Measurements from ENCODE around the gene LMOD1. TPM values are rescaled to one million over a fixed set of nuclear protein-coding genes. Genes with fewer than 3 reads are reported as not detected.

Gene LMOD1
- total and polyA plus RNA-seq, 2 of the 8 experiments (the other 6 are each of a cell fraction or from before 2014, with no cell fraction given) = 0.77 to 1.4 TPM

DNA sequence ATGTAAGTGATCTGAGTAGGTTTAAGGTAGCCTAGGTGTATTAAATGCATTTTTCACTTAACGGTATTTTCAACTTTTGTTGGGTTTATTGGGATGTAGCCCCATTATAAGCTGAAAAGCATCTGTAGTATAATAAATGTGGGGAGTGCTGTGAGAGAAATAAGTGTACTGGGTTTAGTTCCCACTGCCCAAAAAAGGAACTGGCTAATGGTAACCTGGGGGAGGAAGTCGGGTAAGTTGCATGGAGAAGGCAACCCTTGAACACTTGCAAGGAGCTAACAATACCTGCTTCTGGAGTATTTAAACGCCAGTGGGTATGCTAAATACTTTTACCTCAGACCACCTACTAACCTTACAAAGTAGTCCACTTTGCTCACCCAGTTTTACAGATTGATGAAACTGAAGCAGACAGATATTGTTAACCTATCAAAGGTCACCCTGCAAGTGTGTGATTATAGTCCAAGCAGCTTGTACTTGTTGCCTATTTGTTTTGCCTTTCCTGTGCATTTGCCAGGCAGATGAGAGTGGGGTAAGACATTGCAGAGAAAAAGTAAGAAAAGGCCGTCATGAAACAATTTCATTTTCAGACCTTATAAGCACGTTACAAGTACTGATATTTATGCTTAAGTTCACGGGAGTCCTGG, 65.3 kb downstream of the LMOD1 start:
- H3K56ac ChIP-seq (replicated peaks; ENCODE audit: insufficient read length, low read depth, low read length) = no peak overlapping the region
- H3K4me3 ChIP-seq (ENCODE audit: extremely low read depth in 1 of 4, insufficient read depth in 2 of 4, low read depth in 3 of 4, low read length in 4 of 4) = no peak overlapping the region
- no peaks in the 10 kb centered on the region for H3K27me3 ChIP-seq (replicated peaks in 1 of 4; ENCODE audit: control insufficient read depth in 3 of 4, extremely low read depth in 1 of 4, insufficient read depth in 3 of 4, low read length in 3 of 4)
- H2AFZ ChIP-seq (ENCODE audit: low read length) = no peak overlapping the region
- no peak overlapping the region for H4K5ac ChIP-seq (ENCODE audit: insufficient read length, low read depth, low read length)
- H3K79me2 ChIP-seq (ENCODE audit: control insufficient read depth in 1 of 2, insufficient read depth in 2 of 2, low read length in 2 of 2) = no peaks in the 10 kb centered on the region
- H3K9ac ChIP-seq (replicated peaks in 1 of 4; ENCODE audit: extremely low read depth in 1 of 4, low read depth in 3 of 4, low read length in 3 of 4) = no peak overlapping the region
- ChIA-PET CTCF (ENCODE audit: partially characterized antibody) (interaction anchor here (0.6 to 12.3 kb wide), 17 partner anchors 12 to 367 kb away, joined by 3 to 244 read pairs (median 4); partner anchors contain the start of genes LMOD1 and SHISA4), POLR2A (ENCODE audit: partially characterized antibody) (interaction anchor here (0.6 to 8.1 kb wide), 28 partner anchors 9 to 420 kb away, joined by 3 to 117 read pairs (median 4); partner anchors contain the start of genes LMOD1, RNPEP and SHISA4)
- H3K18ac ChIP-seq (ENCODE audit: extremely low read depth, low read length) = no peak overlapping the region
- no peak overlapping the region for H3K23ac ChIP-seq (ENCODE audit: insufficient read length)
- H4K8ac ChIP-seq (ENCODE audit: extremely low read depth, insufficient read depth, low read length) = no peak overlapping the region
- no peak overlapping the region; the same call in 1 of the 2 replicates for H2BK5ac ChIP-seq (ENCODE audit: low read depth, low read length)
- H4K91ac ChIP-seq (replicated peaks; ENCODE audit: insufficient read length, low read length) = no peak overlapping the region
- peaks cover 0 to 5% (median 2%) of the 10 kb centered on the region in 4 experiments; a peak in 4 of 8 replicates for H3K36me3 ChIP-seq (ENCODE audit: control insufficient read depth in 2 of 4, insufficient read depth in 4 of 4, low read length in 3 of 4)
- no peak overlapping the region for H3K27ac ChIP-seq (ENCODE audit: low read depth, low read length)
- peaks cover 0 to 2% of the 10 kb centered on the region in 2 experiments for H4K20me1 ChIP-seq (replicated peaks in 1 of 2; ENCODE audit: control insufficient read depth in 1 of 2, insufficient read depth in 2 of 2, low read length in 2 of 2)
- FAIRE-seq (no peak), DNase-seq (ENCODE audit: low read depth in 1 of 2, low spot score in 2 of 2) (no peak)
- TF ChIP-seq HDAC6 (IDR thresholded peaks at IDR 0.05; ENCODE audit: low read depth, low read length) (no peak), TCF12 (IDR thresholded peaks at IDR 0.05; ENCODE audit: low read depth, low read length) (no peak), EP300 (IDR thresholded peaks at IDR 0.05; ENCODE audit: borderline replicate concordance in 1 of 2, low read depth in 2 of 2, low read length in 2 of 2) (no peak), CTBP2 (IDR thresholded peaks at IDR 0.05; ENCODE audit: borderline replicate concordance, insufficient read depth, insufficient read length, low read length) (no peak), BACH1 (IDR thresholded peaks at IDR 0.05; ENCODE audit: low read length) (no peak), ASH2L (IDR thresholded peaks at IDR 0.05; ENCODE audit: low read length) (no peak), PHF8 (conservative IDR thresholded peaks at IDR 0.05; ENCODE audit: low read depth, low read length) (no peak), RAD21 (IDR thresholded peaks at IDR 0.05 in 1 of 2, conservative IDR thresholded peaks at IDR 0.05 in 1 of 2; ENCODE audit: low read depth in 2 of 2, low read length in 2 of 2) (no peak), JUND (IDR thresholded peaks at IDR 0.05; ENCODE audit: low read length) (no peak), KDM1A (IDR thresholded peaks at IDR 0.05; ENCODE audit: borderline replicate concordance, low read length) (no peak)
- TF ChIP-seq, protein P1, sequence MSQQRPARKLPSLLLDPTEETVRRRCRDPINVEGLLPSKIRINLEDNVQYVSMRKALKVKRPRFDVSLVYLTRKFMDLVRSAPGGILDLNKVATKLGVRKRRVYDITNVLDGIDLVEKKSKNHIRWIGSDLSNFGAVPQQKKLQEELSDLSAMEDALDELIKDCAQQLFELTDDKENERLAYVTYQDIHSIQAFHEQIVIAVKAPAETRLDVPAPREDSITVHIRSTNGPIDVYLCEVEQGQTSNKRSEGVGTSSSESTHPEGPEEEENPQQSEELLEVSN (IDR thresholded peaks at IDR 0.05) = no peak
- no peak overlapping the region for H3K14ac ChIP-seq (ENCODE audit: insufficient read length)
- H3K4me2 ChIP-seq (ENCODE audit: insufficient read depth in 1 of 2, low read depth in 2 of 2, low read length in 2 of 2) = no peak overlapping the region
- no peaks in the 10 kb centered on the region for H3K9me3 ChIP-seq (ENCODE audit: insufficient read depth in 2 of 2, low read depth in 1 of 2, low read length in 1 of 2)
- no peaks in the 10 kb centered on the region for H3K23me2 ChIP-seq (ENCODE audit: low read depth, low read length)
- 85% methylated on average over 6 of the region's 6 CpGs; no CpG with 5 or more reads in 1 of the 2 experiments for WGBS, 2 experiments (ENCODE audit: extremely low coverage in 1 of 2, insufficient coverage in 1 of 2, insufficient read length in 1 of 2, insufficient replicate concordance in 2 of 2, low coverage in 1 of 2, low lambda C conversion rate in 2 of 2, missing lambda C conversion rate in 1 of 2)
- peaks cover 0 to 4% (median 2%) of the 10 kb centered on the region in 4 experiments; a peak in 5 of 7 replicates for H3K4me1 ChIP-seq (replicated peaks in 1 of 4; ENCODE audit: control insufficient read depth in 3 of 4, insufficient read depth in 4 of 4, low read length in 3 of 4)
- H3K79me1 ChIP-seq (ENCODE audit: low read depth, low read length) = no peaks in the 10 kb centered on the region
- H2BK20ac ChIP-seq (ENCODE audit: low read length) = no peak overlapping the region
- no peak overlapping the region for H2BK120ac ChIP-seq (replicated peaks; ENCODE audit: low read depth, low read length)
- no peak overlapping the region for H2BK15ac ChIP-seq (ENCODE audit: low read length)
- H2AK5ac ChIP-seq (ENCODE audit: low read depth, low read length) = no peak overlapping the region
- no peak overlapping the region for H2BK12ac ChIP-seq (ENCODE audit: low read depth, low read length)
- H3K4ac ChIP-seq (replicated peaks; ENCODE audit: insufficient read length, low read depth, low read length) = no peak overlapping the region
